ENCODE data around the gene EBF4.

EBF4 gene

GRCh38 chr20:2745060-2745910, 52.7 kb downstream of the EBF4 start:
- no peak for DNase-seq

GRCh38 chr20:2745936-2746635, 53.5 kb downstream of the EBF4 start:
- no peak for DNase-seq

DNA sequence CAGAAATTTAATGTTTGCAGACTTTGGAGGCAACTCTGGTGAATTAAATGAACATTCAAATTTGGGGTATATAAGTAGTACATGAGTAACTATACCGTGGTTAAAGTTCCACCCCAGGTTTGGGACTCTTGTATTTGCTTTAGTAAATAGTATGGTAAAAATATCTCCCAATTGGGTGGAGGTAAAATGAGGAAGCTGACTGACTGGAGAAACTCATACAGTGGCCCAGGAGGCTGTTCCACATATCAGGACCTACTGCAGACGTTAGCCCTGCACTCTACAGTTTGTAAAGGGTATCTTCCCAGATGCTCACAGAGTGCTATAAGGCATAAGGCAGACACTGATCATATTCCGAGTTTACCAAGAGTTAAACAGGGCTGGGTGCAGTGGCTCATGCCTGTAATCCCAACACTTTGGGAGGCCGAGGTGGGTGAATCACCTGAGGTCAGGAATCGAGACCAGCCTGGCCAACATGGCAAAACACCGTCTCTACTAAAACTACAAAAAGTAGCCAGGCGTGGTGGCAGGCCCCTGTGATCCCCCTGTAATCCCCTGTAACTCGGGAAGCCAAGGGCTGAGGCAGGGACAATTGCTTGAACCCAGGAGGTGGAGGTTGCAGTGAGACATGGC, 54.2 kb downstream of the EBF4 start:
- no peak for DNase-seq

- no peak for DNase-seq
Measured at GRCh38 chr20:2747676-2748235, 55.2 kb downstream of the EBF4 start.

DNA sequence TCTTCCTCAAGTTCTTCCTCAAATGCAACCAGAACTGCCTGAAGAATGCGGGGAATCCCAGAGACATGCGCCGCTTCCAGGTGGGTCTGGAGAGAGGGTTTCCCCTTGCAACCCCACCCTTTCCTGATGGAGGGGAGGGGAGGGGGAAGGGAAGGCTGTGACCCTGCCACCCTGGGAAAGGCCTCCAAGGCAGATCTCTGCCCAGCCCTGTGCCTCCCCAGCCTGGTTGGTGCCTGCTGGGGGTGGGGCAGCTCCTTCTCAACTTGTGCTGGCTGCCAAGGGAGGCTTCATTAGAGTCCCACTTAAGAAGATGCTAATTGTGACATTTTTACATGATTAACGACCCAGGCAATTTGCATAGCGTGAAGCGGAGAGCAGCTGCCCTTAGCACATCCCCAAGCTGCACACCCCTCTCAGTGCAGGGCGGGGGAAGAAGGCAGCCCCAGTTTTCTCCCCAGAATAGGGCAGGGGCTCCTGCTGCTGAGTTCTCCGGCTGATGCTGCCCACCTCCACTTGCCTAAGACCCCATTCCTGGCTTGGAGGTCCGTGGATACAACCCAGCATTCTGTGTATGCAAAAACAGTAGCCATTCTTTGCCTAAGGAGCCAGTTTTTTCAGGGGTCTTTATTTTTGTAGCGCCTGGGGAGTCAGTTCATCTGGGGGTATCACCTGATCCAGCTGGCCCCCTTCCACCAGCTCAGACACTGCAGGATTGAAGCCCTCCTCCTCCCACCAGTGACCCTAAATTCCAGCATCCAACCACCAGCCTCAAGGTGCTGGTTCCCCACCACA, 56.2 kb downstream of the EBF4 start:
- no peak for DNase-seq

GRCh38 chr20:2749343-2749950, 56.9 kb downstream of the EBF4 start:
- no peak for DNase-seq

- no peak for DNase-seq
Measured at GRCh38 chr20:2749951-2750490, 57.4 kb downstream of the EBF4 start.

DNA sequence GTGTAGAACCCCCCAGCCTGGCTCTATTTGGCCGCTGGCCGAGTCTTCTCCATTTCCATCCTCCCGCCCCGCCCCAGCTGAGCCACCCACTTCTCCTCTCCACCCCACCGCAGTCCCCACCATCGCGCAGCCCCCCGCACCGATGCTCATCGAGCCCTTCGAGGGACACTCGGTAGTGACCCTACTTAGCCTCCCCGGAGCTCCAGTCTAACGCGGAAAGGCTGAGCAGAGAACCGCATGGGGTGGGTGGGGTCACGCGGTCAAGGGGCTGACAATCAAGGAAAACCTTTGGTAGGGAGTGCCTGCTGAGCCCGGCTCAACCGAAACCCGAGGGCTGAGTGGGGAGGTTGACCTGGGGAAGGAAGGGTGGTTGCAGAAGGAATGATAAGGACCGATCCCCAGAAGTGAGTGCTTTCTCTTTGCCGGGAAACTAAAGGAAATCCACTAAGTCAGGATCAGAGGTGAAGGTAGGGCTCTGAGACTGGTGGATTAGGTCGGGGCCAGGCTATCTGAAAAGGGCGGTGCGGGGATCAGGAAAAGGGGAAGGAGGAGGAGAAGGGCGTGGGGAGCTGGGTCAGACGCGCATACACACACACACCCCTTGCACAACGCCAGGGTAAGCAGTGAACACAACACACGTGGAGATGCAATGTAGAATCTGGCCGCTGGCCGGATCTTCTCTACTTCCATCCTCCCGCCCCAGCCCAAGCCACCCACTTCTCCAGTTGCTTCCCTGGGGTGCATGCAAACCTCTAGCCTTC, 58.1 kb downstream of the EBF4 start:
- peak; percentile 57 for DNase-seq

GRCh38 chr20:2751347-2751877, 58.8 kb downstream of the EBF4 start:
- no peak for DNase-seq

DNA sequence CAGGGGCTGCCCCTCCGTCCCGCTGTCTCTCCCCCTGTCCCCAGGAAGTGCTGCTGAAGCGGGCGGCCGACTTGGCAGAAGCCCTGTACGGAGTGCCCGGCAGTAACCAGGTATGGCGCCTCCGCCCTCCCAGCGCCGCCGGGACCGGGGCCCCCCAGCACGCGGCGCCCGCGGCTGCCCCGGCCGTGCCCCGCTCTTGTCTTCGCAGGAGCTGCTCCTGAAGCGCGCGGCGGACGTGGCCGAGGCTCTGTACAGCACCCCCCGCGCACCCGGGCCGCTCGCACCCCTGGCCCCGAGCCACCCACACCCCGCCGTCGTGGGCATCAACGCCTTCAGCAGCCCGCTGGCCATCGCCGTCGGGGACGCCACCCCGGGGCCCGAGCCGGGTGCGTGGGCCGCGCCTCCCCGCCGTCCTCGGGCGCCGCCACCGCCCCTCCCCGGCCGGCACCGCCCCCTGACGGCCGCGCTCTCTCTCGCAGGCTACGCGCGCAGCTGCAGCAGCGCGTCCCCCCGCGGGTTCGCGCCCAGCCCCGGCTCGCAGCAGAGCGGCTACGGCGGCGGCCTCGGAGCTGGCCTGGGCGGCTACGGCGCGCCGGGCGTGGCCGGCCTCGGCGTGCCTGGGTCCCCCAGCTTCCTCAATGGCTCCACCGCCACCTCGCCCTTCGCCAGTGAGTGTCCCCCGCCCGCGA, 59.4 kb downstream of the EBF4 start:
- peak; percentile 42 for DNase-seq

DNA sequence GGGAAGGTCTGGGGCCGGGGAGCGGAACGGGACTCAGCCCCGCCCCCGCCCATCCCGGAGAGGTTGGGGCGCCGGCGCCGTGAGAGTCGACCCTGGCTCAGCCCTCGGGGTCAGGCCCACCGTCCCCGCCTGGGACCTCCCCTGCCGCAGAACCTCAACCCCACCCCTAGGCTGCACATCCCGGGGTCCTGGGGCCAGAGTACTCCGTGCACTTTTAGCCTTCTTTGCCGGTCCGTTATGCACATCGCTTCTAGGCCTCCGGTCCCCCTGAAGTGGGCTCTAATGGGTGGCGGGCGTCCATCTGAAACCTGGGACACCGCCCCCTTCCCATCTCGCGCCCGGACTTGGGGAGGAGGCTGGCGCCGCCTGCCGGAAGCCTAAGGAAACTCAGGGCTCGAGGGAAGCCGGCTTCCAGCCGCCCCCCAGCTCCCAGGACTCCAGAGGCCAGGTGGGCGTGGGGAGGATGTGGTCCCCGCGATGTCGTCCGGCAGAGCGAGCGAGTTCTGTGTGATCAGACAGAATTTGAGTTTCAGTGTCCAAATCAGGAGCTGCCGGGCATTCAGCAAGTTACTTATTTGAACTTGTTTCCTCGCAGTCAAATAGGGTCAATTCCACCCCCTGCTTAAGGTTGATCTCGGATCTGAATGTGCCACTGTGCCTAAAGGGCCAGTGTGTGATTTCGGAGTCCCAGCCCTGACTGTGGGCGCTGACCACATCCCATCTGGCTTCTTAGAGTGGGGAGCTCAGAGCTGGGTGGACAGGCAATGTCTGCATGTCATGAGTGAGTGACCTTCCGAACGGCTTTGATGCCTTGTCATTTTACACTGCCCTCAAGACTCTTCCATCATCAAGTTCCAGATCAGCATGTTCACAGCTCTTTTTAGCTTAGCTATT, 60.2 kb downstream of the EBF4 start:
- peak; percentile 76 for DNase-seq

GRCh38 chr20:2753461-2754040, 61.0 kb downstream of the EBF4 start:
- no peak for DNase-seq

GRCh38 chr20:2754424-2754823, 61.8 kb downstream of the EBF4 start:
- DNase-seq: no peak

- no peak for DNase-seq
Measured at GRCh38 chr20:2755451-2756055, 63.0 kb downstream of the EBF4 start.

GRCh38 chr20:2756056-2756611, 63.6 kb downstream of the EBF4 start:
- DNase-seq: peak; percentile 75

GRCh38 chr20:2757001-2757400, 64.4 kb downstream of the EBF4 start:
- DNase-seq: no peak

DNA sequence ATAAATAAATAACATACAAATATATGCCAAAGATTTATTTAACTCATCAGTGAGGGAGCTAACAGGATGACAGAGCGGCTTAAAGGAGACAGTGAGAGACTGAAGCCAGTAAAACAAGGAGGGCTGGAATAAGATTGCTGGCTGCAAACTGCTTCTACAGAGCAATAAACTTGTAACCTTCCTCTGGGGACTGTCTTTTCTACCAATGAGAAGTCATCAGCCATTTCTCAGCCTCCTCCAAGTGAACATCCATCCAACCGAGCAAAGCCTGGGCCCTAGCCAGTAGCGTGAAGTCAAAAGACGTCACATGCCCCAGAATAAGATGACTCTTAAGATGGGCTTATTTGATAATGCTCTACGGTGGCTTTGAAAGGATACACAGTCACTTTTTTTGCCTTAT, 65.4 kb downstream of the EBF4 start:
- DNase-seq: no peak

DNA sequence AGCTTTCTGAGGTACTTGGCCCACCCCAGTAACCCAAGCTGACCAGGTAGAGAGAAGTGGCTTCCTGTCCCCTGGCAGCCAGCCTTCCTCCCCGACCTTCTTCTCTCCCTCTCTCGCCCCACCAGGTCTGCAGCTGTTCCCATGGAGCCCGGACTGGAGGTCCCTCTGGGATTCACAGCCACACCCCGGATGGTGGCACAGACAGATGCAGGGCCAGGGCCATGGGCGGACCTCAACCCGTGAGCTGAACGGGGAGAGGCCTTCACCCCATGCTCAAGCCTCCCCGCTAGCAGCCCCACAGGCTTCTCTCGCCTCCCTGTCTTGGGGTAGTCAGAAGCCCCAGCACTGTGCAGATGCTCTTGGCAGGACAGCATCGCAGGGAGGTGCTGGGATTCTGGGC, 66.6 kb downstream of the EBF4 start:
- no peak for DNase-seq

Data from eye (tissue), 1 donor.